ENCODE data around the gene SGCD.
"Not testable (repeated sequence)": the region's sequence is repeated elsewhere in the genome, so short reads cannot be mapped to it uniquely, and the experiment has no call there.

SGCD gene

DNA sequence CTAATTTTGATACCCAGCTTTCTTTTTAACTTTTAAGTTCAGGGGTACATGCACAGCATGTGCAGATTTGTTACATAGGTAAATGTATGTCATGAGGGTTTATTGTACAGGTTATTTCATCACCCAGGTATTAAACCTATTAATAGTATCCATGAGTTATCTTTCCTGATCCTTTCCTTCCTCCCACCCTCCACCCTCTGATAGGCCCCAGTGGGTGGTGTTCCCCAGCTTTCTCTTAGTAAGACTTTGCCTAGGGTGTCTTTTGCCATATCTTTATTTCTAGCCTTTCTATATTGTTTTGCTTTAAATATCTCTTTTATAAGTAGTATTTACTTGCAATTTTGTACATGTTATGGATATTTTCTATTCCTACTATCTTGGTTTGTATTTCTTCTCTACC, 243.7 kb downstream of the SGCD start:
- no peak for DNase-seq (ENCODE audit: low read depth in 2 of 2)

GRCh38 chr5:156581725-156582124, 254.8 kb downstream of the SGCD start:
- no peak for DNase-seq (ENCODE audit: low read depth in 2 of 2)

DNA sequence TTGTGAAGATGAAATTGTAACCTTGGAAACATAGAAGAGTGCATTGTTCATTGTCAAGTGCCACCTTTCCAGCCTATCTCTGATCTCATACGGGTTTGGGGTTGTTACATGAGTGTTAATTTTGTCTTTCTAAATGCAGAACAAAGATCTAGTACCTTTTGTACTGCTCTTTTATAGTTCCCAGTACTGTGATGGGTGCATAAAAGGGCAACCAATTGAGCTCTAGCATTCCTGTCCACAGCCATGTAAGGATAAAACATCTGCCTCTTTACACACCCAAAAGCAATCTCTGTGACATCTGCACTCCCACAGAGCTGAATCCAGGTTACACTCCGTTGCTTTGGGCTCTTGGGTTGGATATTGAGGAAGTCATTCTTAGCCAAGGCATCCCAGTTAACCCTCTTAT, 255.2 kb downstream of the SGCD start:
- DNase-seq (ENCODE audit: low read depth in 2 of 2): no peak

DNA sequence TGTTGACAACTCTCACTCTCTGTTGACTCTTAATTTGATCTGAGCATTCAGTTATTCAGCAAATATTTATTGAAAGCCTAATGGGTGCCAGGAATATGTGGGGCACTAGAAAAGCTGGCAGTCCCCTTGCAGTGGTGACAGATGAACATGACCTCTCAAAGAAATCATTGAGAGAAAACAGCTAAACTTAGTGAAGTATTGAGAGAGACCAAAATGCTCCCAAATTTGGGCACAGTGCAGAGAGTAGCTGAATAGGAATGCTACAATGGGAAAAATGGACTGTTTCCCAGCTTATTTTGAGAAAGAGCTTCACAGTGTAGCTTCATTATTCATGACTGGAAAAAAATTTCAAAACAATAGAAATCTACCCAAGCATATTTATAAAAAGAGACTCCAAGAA, 257.9 kb downstream of the SGCD start:
- DNase-seq (ENCODE audit: low read depth in 2 of 2): no peak

DNA sequence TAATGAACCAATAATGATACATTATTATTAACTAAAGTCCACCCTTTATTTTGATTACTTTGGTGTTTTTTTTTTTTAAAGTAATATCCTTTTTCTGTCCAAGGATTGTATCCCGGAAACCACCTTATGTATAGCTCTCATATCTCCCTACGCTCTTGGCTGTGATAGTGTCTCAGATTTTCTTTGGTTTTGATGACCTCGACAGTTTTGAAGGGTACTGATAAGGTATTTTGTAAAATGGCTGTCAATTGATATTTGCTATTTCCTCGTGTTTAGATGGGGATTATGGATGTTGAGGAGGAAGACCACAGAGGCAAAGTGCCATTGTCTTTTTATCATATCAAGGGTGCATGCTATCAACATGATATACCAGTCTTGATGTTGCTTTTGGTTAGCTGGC, 259.0 kb downstream of the SGCD start:
- no peak for DNase-seq (ENCODE audit: low read depth in 2 of 2)

GRCh38 chr5:156587012-156587411, 260.0 kb downstream of the SGCD start:
- no peak for DNase-seq (ENCODE audit: low read depth in 2 of 2)

GRCh38 chr5:156588306-156588705, 261.3 kb downstream of the SGCD start:
- DNase-seq (ENCODE audit: low read depth in 2 of 2): no peak

DNA sequence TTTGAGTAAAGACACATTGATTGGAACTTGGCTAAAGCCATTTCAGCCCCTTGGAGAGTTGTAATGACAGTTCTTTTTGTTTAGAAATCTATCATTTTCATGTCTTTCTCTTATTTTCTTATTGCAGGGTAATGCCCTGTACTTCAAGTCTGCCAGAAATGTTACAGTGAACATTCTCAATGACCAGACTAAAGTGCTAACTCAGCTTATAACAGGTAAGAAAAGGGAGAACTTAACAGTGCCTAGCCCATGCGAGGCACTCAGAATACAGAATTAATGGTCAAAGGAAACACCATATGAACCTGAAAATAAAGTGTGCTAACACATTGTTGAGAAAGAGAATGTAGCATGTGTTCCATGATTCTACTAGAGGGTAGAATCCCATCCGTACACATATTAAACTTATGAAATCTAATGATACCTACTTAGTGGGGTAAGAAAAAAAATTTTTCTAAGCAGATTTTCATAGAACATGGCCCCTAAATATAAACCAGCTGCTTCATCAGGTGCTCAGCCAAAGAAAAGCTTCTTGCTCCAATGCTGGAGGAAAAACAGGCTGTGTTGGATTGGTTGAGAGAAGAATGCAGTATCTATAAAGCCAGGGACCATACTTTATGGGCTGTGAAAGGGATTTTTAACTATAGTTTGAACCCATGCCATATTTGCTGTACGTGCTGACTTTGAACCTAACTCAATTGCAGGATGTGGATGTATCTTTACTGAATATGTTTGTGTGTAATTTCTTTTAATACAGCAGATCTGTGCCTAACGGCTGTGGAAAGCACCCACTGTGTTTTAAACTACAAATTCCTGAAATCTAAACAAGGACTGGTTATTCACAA, 262.4 kb downstream of the SGCD start:
- DNase-seq (ENCODE audit: low read depth in 2 of 2): no peak

GRCh38 chr5:156589946-156590216, 262.9 kb downstream of the SGCD start:
- no peak for DNase-seq (ENCODE audit: low read depth in 2 of 2)

DNA sequence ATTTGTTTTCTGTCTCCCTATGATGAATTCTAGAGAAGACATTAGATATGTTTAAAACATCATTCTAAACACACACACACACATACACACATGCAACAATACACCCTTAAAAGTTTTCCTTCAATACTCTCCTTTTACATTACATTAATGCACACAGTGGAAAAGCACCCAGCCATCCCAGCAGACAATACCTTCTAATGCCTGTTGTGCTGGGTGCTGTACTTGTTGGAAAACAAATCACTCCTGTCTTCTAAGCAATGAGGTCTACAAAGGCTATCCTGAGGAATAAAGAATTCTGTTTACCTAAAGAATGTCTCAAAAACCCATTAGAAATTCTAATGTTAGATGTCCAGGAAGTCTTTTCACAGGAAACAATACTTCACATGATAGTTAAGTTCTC, 264.0 kb downstream of the SGCD start:
- no peak for DNase-seq (ENCODE audit: low read depth in 2 of 2)

- no peak for DNase-seq (ENCODE audit: low read depth in 2 of 2)
Observed at GRCh38 chr5:156591631-156592030, 264.7 kb downstream of the SGCD start.

DNA sequence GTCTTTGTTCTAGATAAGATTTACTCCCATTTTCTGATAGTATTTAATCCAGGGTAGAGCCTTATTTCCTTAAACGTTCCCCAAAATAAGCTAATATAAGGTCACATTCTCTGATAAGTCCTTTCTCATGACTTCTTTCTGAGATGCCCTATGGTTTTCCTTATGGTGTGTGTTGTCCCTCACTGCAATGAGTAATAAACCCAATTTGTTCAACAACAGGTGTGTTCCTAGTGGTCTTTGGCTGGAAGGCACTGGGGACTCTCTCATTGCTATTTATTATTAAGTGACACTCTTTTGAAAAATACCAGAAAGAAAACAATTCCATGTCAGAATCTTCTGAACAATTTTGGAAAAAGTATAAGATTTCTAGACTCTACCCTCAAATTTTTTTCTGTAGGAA, 266.6 kb downstream of the SGCD start:
- no peak for DNase-seq (ENCODE audit: low read depth in 2 of 2)

DNA sequence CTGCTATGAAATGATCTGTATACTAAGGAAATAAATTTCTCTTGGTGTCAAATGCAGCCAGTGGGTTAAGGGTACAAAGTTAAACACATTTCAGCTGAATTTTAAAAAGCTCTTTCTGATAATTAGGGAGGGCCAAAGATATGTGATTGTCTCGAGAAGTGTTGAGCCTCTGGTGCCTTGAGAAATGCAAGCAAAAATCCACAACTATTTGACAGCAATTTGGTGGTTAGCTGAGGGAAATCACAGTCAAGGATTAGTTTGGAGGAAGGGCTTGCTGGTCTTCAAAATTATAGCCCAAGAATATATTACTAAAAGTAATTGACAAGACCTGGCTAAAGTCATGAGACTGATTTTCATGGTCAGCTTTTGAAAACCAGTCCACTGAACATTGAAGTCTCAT, 267.4 kb downstream of the SGCD start:
- no peak for DNase-seq (ENCODE audit: low read depth in 2 of 2)

DNA sequence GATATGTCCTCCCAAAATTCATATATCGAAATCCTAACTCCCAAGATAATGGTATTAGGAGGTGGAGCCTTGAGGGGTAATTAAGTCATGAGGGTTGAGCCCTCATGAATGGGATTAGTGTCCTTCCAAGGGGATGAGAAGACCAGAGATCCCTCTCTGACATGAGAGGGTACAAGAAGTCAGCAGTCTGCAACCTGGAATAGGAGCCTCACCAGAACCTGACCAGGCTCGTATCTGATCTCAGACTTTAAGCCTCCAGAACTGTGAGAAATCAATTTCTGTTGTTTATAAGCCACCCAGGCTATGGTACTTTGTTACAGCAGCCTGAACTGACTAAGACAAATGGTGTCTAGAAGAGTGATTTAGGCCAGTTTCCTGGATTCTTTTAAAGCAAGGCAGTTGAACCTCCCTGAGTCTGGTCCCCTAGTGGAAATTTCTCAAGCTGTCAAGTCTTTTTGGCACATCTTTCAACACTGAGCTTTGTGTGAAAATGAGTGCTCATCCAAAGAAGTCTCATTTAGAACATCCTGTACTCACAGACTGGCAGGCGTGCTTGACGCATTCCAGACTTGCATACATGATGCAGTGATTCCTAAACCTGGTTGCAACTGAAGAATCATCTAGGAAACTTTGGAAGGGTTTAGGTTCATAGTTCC, 268.3 kb downstream of the SGCD start:
- DNase-seq (ENCODE audit: low read depth in 2 of 2): no peak

- no peak for DNase-seq (ENCODE audit: low read depth in 2 of 2)
Observed at GRCh38 chr5:156597276-156597675, 270.3 kb downstream of the SGCD start.

GRCh38 chr5:156598964-156599363, 272.0 kb downstream of the SGCD start:
- no peak for DNase-seq (ENCODE audit: low read depth in 2 of 2)

DNA sequence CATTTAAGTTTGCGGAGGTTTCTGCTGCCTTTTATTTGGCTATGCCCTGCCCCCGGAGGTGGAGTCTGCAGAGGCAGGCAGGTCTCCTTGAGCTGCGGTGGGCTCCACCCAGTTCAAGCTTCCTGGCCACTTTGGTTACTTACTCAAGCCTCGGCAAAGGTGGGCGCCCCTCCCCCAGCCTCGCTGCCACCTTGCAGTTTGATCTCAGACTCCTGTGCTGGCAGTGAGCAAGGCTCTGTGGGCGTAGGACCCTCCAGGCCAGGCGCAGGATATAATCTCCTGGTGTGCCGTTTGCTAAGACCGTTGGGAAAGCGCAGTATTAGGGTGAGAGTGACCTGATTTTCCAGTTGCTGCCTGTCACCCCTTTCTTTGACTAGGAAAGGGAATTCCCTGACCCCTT, 283.6 kb downstream of the SGCD start:
- DNase-seq (ENCODE audit: low read depth in 2 of 2): not testable (repeated sequence)

GRCh38 chr5:156615901-156616300, 288.9 kb downstream of the SGCD start:
- no peak for DNase-seq (ENCODE audit: low read depth in 2 of 2)

GRCh38 chr5:156617426-156617825, 290.5 kb downstream of the SGCD start:
- no peak for DNase-seq (ENCODE audit: low read depth in 2 of 2)

DNA sequence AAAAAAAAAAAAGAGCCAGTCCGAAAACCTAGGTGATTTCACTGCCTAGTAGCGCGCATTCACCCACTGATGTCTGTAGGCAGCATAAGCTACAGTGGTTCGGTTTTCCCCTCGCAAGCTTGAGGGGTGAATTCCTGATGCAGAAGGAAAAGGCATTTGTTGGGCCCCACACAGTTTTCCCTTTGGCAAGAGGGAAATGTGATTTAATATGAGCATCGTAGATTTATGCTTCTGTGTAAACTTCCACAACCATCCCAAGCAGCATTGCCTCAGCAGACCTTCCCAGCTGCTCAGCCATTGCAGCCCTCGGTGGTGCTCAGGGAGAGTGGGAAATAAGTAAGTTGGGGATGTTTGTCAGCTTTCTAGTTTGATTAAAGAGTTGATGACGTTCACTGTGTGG, 291.6 kb downstream of the SGCD start:
- no peak for DNase-seq (ENCODE audit: low read depth in 2 of 2)

GRCh38 chr5:156621719-156622118, 294.8 kb downstream of the SGCD start:
- no peak for DNase-seq (ENCODE audit: low read depth in 2 of 2)

- no peak for DNase-seq (ENCODE audit: low read depth in 2 of 2)
Observed at GRCh38 chr5:156623381-156624040, 296.5 kb downstream of the SGCD start.

GRCh38 chr5:156624686-156625085, 297.7 kb downstream of the SGCD start:
- no peak for DNase-seq (ENCODE audit: low read depth in 2 of 2)

Data from stimulated activated CD4-positive, alpha-beta T cell treated with anti-CD3 and anti-CD28 coated beads, Interleukin-12 subunit alpha, Interleukin-12 subunit beta, amount 100 ng/mL, for 24 hours (primary cell).